Gastrocnemius medialis (tissue), 4 donors: ENCODE data around the gene SPSB4.

Source experiments
- POLR2A ChIP-seq, 2 donors: fragments of 450-650 bp; IDR thresholded peaks; one replicate each; pipeline ENCODE4 v1.6.1; 2017; ENCODE audit warnings: antibody characterized with exemption in 2 of 2, mild to moderate bottlenecking in 2 of 2, moderate library complexity in 2 of 2
- TF ChIP-seq, protein P1 (sequence below), 5 experiments: fragments of 450-650 bp in 3 of 5; fragments of 200-600 bp in 2 of 5; sonication (generic) in 2 of 5; IDR thresholded peaks in 4 of 5; conservative IDR thresholded peaks in 1 of 5; 1 replicate in 4 of 5; 2 replicates in 1 of 5; pipeline ENCODE4 v1.5.1; 2016 to 2019; ENCODE audit warnings: antibody characterized with exemption in 5 of 5, mild to moderate bottlenecking in 3 of 5, moderate library complexity in 3 of 5

DNA sequence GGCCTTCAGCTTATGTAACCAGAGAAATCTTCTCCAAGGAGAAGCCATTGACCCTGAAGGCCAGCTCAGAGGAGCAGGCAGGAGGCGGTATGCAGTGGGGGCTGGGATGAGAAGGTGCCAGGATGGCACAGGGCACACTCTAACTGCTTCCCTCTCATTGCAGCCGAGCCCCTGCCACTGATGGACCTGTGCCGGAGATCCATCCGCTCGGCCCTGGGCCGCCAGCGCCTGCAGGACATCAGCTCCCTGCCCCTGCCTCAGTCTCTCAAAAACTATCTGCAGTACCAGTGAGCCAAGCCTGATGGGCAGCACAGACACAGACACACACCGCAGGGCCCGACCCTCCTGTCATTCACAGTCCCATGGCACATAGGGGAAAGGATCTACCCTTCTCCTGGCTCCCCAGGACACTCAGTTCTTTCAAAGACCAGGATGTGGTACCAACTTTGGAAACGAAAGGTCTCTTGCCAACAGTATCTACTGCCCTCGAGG is 95.9 kb downstream of the SPSB4 start:
- TF ChIP-seq, protein P1, sequence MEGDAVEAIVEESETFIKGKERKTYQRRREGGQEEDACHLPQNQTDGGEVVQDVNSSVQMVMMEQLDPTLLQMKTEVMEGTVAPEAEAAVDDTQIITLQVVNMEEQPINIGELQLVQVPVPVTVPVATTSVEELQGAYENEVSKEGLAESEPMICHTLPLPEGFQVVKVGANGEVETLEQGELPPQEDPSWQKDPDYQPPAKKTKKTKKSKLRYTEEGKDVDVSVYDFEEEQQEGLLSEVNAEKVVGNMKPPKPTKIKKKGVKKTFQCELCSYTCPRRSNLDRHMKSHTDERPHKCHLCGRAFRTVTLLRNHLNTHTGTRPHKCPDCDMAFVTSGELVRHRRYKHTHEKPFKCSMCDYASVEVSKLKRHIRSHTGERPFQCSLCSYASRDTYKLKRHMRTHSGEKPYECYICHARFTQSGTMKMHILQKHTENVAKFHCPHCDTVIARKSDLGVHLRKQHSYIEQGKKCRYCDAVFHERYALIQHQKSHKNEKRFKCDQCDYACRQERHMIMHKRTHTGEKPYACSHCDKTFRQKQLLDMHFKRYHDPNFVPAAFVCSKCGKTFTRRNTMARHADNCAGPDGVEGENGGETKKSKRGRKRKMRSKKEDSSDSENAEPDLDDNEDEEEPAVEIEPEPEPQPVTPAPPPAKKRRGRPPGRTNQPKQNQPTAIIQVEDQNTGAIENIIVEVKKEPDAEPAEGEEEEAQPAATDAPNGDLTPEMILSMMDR (IDR thresholded peaks at IDR 0.05 in 4 of 5, conservative IDR thresholded peaks at IDR 0.05 in 1 of 5), result no peak
- no peak for TF ChIP-seq POLR2A (IDR thresholded peaks at IDR 0.05)
